8988T (cell line): ENCODE results near the gene GPALPP1.
"Not testable (repeated sequence)": the region's sequence is repeated elsewhere in the genome, so short reads cannot be mapped to it uniquely, and the experiment has no call there.

Source experiments
- DNase-seq: peaks from one replicate; pipeline ENCODE4 v3.0.0; 2011

Gene GPALPP1

DNA sequence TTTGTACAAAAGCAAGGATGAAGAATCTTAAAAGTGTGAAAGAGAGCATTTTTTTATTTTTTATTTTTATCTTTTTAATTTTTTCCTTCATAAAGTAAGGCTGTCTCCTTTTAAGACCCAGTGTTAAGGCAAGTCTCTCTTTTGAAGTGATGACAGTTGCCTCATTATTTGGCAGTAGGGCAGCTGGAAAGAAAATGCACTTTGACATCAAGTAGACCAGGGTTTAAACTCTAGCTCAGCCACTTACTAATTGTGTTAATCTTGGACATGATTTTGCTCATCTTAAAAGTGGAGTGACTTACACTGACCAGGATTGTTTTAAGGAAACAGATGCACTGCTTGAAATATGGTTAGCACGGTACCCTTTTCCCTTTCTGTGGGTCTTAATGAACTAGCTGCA, 18.5 kb downstream of the GPALPP1 start:
- DNase-seq = no peak

DNA sequence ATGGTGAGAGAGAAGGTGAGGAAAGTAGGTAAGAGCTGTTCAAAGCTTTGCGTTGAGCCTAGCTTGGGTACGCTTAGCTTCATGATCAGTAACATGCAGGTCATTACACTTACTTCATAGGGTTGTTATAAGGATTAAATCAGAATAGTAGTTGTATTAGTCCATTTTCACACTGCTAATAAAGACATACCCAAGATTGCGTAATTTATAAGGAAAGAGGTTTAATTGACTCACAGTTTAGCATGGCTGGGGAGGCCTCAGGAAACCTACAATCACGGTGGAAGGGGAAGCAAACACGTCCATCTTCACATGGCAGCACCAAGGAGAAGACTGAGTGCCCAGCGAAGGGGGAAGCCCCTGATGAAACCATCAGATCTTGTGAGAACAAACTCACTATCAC, 21.9 kb downstream of the GPALPP1 start:
- no peak for DNase-seq

DNA sequence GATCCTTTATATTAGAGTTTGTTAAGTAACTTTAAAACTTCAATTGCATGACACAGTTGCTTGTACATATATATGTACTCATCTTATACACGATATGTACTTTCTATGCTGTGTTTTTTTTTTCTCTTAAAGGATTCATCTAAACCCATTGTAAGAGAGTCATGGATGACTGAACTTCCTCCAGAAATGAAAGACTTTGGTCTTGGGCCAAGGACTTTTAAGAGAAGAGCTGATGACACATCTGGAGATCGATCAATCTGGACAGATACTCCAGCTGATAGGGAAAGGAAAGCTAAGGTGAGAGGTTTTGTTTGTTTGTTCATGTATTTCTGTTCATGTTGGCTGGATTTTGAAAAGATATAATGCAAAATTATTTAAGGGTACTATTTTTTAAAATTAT, 26.0 kb downstream of the GPALPP1 start:
- no peak for DNase-seq

DNA sequence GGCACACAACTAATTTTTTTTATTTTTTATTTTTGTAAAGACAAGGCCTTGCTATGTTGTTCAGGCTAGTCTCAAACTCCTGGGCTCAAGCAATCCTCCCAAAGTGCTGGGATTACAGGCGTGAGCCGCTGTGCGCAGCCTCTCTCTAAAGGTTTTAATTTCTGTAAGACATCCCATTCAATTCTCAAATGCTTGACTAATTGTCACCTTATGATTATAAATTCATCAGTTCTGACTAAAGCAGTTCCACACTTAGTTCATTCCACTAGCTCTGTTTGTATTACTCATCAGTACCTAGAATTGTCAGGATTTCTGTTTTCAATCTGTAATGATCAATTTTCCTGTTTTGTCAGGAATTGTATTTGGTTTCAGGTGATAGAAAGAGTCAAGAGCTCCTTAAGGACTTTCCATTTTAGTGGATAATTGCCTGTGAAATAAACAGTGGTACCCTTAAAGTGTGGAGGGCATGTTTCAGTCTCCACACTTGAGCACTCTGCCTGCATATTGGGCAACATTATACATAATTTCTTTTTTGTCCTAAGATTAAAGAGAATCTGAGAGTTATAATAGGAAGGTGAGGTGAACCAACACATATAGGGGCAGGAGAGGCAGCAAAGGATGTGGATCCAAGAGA, 27.6 kb downstream of the GPALPP1 start:
- no peak for DNase-seq

DNA sequence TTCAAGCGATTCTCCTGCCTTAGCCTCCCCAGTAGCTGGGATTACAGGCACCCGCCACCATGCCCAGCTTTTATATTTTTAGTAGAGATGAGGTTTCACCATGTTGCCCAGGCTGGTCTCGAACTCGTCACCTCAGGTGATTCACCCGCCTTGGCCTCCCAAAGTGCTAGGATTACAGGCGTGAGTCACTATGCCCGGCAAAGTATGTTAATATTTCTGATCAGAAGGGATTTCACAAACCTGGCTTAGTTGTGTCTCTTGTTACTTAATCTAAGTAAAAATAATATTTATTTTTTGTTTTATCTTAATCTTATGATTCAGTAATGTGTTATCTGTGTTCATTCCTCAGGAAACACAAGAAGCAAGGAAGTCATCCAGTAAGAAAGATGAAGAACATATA, 30.6 kb downstream of the GPALPP1 start:
- not testable (repeated sequence) for DNase-seq

DNA sequence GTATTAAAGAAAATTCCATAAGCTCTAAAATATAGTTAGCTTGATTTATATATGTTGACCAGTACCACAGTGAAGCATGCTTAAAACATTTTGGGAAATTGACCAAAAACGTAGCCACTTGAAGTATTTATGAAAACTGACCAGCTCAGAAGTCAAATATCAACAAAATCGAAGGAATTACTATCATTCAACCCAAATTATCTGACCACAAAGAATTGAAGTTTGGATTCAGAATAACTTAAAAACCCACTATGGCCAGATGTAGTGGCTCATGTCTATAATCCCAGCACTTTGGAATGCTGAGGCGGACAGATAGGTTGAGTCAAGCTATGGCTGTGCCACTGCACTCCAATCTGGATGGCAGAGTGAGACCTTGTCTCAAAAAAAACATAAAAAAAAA, 31.9 kb downstream of the GPALPP1 start:
- DNase-seq = no peak

DNA sequence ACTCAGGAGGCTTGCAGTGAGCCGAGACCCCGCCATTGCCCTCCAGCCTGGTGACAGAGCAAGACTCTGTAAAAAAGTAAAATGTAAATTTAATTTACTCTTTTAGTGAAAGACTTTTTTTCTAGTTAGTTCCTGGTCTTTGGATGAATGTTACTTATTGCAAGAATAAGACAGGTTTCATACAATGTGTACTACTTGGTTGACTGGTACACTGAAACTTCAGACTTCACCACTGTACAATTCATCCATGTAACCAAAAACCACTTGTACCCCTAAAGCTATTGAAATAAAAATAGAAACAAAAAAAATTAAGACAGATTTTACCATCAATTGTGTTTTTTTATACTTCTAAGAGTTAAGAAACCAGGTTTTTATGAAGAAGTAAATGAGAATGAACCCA, 35.5 kb downstream of the GPALPP1 start:
- no peak for DNase-seq

DNA sequence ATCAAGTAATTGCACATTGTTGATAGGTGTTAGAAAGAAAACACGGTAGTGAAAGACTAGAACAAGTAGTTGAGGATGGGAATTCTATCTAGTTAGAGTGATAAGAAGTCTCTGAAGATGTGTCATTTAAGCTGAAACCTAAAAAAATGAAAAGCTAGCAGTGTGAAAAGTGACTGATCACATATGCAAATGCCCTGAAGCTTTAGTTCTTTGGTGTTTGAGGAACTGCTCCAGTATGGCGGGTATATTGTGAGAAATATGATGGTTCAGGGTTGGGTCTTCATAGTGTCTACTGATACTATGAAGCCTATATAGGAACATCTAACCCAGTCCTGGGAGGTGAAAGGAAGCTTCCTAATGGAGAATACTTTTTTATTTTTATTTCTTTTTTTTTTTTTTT, 45.0 kb downstream of the GPALPP1 start:
- no peak for DNase-seq

DNA sequence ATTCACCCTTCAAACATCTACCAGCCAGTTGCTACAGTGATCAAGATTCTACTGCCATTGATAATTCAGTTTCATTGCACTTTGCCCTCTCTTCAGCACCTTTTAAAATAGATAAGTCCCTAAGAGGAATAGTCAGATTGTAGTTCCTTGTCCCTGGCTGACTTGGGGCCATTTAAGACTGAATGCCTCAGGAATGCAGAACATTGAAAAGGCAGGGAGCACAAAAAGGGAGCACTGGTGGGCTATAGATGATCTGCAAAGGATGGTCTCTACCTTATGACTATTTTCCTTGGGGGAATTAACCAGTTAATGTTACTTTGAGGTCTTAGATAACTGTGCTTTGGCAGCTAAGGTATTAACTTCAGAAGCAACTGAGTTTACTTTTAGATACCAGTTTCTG, 46.9 kb downstream of the GPALPP1 start:
- no peak for DNase-seq

DNA sequence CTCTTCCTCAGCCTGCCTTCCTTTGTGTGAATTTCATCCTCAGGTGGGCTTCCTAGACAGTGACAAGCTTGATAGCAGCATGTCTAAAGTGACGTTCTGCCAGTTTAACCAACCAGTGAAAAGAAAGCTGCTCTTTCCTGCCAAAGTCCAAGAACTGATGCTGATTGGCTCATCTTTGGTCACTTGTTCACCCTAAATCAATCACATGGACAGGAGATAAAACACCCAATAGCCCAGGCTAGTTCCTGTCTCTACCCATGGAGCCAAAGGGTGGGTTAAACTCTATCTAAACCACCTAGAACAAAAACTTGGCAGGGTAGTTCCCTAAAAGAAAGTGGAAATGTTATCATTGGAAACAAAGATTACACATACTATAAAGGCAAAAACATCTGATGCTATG, 50.8 kb downstream of the GPALPP1 start:
- no peak for DNase-seq

DNA sequence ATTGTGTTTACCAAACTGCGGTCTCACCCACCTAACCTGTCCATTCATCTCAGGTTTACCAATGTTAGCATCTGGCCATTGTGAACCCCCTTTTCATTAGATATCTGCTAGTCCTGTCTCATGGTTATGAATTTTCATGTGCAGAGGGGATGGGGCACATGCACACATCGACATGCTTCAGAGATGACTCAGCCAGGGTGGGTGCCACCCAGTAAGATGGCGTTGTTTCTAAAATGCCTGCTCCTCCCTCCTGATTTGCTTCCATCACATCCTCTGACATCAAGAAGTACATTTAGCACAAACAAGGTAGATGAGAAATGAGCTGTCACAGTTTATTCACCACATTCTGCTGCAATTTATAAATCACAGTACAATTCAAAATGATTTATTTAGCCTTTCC, 51.3 kb downstream of the GPALPP1 start:
- no peak for DNase-seq

DNA sequence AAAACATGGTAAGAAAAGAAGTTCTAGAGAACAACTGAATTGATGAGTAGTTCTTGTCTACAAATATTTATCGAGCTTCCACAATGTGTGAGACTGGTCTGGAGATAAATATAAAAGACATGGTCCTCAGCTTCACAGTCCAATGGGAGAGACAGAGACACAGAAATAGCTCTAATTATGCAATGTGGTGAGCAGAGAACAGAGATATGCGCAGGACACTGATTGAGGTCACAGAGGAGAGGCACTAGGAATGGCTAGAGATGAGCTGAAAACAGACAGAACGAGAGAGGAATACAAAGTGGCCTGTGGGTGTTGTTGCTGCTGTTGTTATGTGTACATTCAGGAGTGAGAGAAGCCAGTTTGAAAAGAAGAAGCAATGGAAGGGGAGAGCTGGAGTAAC, 53.2 kb downstream of the GPALPP1 start:
- DNase-seq = no peak

DNA sequence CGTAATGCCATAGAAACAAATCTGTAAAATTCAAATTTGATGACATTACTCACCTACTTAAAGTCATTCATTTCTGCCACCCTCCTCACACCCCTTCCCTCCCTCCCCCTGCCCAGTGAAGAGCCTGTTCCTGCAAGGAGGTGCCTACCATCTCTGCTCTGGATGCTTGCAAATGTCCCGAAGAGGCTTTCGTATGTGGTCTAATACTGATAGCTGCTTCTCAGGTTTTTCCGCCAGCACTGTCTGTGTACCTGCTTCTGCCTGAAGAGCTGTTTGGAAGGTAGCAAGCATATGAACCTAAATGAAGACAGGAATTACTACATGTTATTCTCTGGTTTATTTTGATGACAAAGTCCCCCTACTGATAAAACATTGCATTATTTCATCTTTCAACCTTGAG, 57.1 kb downstream of the GPALPP1 start:
- DNase-seq = no peak

DNA sequence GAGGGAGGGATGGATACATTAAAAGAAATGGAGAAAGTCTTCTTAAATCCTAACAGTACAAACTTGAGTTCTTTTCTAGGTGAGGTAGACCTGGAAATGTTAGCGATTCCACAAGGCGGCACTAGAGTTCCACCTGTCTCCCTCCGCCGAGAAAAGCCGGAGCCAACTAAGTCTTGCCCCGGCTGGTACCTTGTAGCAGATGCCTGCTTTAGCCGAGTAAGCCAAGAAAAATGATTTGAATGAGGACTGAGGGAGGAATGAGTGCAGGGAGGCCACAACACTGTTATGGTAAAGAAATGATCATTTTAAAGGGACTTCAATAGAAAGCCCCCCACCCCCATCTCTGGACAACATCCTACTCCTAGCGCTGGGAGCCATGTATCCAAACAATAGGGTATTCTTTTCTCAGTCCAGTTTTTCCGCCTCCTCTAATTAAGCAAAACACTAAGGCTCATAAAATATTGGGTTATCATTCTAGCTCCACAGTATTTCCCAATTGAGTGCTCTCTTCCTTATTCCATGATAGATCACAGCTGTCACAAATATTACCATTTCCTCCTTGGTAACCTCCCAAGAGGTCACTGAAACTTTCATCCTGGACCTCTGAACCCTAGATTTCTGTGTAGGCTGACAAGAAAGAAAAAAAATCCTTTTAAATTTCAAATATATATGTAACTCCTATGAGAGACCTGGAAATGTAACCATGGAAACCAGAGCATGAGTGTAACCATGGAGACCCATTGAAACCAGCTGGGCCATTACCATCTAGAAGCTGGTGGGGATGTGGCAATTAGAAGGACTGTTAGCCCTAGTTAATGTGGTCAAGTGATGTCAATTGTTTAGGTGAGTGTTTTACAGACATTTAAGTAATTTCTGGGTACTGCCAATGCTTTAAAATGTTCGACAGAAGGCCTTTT, 58.3 kb downstream of the GPALPP1 start:
- DNase-seq = peak; percentile 58

DNA sequence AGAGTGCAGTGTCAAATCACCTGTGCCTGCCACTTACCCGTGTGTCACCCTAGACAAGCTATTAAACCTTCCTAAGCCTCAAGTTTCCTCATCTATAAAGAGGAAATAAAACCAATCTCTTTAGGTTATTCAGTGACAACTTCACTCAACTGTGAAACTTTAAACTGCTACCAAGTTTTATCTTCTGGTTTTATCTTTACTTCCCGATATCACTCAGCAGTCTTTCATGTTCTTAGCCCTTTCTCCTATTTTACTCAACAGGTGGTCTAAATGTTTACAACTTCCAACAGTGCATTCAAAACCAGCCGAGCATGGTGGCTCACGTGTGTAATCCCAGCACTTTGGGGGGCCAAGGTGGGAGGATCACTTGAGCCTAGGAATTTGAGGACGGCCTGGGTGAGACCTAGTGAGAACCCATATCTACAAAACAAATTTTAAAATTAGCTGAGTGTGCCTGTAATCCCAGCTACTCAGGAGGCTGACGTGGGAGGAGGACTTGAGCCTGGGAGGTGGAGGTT, 59.6 kb downstream of the GPALPP1 start:
- no peak for DNase-seq

DNA sequence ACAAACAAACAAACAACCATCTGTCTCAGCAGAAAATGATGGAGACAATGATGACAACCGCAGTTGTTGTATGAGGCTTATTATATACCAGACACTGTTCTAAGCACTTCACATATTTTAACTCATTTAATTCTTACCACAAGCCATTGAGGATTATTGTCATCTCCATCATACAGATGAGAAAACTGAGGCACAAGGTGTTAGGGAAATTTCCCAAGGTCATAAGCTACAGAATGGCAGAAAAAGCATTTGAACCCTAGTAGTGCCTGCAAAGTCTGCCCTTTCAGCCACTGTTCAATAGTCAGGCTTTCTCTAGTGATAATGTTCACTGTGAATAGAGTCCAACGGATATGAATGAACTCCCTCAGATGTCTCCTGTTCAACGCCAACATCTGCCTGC, 60.1 kb downstream of the GPALPP1 start:
- no peak for DNase-seq

DNA sequence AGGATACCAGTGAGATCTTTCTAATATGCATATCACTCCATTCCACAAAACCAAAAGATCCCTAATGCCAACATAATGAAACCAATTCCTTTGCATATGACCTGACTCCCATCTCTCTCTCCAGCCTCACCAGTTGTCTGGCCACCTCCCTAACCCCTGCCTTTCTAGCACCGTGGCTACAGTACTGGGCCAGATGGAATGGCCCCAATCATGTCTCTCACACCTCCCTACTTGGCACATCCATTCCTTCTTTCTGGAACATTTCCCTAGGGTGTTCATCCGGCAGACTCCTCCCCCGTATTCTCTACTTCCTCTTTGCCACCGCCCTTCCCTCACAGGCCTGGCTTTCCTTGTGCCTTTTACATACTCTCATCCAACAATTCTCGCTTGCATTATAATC, 62.0 kb downstream of the GPALPP1 start:
- DNase-seq = no peak

DNA sequence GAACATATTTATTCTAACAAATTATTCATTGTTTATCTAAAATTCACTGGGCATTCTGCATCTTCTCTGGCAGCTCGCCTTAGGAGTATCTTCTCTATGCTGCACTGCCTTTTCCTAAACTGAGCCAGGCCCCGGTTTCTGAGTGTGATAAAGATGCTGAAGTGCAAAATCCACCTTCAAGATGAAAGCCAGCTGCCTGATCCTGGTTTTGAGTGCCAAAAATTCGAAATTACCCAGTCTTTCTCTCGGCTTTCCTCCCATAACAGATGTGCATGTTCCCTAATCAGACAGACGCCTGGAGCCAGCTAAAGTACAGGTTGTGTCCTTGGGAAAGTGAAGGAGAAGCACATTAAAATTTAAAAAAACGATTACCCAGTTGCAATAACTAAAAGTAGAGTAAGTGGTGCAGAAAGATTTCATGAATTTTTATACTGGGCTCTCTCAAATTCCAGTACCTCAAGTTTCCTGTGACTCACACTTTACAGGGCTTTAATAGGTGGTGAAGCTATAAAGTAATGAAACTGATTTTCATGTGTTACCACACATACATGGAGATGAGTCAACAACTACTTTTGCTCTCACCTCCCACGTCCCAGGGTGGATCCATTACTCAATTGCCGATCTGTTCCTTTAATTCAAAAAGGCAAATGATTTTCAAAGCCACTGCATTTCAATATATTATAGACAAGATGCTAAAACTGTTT, 66.0 kb downstream of the GPALPP1 start:
- no peak for DNase-seq

DNA sequence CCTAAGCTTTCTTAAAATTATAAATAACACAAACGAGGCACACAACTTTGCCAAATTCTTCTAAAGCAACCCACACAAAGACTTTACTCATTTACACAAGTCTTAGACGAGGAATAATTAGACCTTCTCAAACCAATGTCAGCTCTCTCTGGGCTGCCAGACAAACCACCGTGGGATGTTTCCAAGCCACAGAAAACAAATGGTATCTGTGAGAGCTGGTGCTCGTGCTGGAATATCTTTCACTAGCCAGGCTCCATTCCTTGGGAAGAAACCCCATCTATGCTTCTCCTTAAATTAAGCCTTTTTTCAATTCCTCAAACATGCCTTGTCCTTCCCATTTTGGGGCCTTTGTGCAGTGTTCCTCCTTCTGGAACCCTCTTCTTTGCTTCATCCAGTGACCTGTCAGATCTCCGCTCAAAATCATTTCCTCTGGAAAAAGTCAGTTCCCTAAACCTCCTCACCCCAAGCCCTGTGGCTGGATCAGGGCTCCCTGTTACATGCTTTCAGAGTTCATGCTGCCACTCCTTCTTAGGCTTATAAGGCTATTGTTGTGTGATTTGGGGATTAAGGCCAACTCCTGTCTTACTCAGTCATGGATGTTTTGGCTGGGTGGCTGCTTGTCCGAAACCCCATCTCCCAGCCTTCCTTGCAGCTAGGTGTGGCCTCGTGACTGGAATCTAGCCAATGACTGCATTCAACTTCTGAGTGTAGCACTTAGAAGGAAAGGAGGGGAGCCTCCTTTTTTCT, 66.7 kb downstream of the GPALPP1 start:
- no peak for DNase-seq

DNA sequence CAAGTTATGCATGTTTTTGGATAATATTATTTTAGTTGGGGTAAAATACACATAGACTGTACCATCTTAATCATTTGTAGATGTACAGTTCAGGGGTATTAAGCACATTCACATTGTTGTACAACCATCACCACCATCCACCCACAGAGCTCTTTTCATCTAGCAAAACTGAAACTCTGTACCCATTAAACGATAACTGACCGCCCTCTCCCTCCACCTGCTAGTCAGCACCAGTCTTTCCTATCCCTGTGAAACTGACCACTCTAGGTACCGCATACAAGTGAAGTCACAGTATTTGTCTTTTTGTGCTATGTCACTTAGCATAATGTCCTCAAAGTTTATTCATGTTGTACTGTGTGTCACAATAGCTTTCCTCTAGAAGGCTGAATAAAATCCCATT, 70.7 kb downstream of the GPALPP1 start:
- DNase-seq = no peak

DNA sequence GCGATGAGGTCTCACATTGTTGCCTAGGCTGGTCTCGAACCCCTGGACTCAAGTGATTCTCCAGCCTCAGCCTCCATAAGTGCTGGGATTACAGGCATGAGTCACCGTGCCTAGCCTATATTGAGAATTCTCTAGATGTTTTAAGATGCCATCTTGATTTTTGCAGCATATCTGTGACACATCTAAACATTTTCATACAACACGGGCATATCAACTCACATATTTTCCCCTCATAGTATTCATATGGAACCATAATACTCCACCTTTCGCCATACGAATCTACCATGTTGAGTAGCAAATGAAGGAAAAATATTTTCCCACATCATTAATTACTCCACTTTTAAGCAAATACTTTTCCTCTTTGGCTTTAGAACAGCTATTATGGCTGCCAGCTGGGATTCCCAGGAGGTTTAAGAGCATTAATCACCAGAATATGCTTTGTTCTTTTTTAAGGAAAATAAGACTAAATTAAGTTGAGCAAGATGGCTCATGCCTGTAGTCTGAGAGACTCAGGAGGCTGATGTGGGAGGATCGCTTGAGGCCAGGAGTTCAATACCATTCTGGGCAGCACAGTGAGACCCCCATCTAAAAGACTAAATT, 74.0 kb downstream of the GPALPP1 start:
- DNase-seq = no peak

DNA sequence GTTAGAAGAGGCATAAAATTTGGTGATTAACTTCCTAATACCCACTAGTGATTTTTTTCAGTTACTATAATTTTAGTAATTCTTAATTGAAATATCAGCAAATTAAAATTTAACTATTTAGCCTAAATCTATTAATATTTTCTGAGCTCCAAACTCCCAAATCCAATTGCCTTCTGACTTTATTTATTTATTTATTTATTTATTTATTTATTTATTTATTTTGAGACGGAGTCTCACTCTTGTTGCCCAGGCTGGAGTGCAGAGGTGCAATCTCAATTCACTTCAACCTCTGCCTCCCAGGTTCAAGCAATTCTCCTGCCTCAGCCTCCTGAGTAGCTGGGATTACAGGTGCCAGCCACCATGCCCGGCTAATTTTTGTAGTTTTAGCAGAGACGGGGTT, 74.6 kb downstream of the GPALPP1 start:
- not testable (repeated sequence) for DNase-seq

DNA sequence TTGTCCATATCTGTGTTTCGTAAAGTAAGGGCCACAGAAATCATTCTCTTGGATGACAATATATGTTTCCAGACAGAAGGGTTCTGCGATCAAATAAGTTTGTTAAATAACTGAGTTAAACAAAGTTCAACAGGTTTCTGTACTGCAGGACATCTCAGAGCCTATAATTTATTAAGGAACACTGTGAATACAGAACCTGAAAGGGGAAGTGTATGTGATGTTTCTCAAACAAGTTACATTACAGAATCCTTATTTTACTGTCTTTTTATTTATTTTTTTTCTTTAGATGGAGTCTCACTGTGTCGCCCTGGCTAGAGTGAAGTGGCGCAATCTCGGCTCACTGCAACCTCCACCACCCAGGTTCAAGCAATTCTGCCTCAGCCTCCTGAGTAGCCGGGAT, 75.6 kb downstream of the GPALPP1 start:
- DNase-seq = no peak
